ENCODE data around the gene DAP.
"Not testable (repeated sequence)": the region's sequence is repeated elsewhere in the genome, so short reads cannot be mapped to it uniquely, and the experiment has no call there.

The DAP gene

DNA sequence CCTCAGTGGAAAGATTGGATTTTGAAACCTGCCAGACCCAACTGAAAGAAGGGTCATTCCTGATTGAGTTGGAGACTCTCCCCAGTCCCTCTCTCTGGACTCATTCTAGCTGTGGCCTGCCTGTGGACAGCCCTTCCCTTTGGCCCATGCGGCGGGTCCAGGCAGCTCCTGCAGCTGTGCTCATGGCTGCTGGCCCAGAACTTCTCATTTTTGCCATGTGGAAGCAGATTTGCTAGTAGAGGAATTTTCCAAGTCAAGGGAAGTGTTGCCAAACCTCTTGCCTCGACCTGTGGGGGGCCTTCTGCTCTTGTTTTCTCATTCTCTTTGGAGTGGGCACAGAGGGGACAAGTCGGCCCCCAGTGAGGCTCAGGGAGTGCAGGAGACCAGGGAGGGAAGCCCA, 108.0 kb downstream of the DAP start:
- DNase-seq (ENCODE audit: low spot score) = no peak

DNA sequence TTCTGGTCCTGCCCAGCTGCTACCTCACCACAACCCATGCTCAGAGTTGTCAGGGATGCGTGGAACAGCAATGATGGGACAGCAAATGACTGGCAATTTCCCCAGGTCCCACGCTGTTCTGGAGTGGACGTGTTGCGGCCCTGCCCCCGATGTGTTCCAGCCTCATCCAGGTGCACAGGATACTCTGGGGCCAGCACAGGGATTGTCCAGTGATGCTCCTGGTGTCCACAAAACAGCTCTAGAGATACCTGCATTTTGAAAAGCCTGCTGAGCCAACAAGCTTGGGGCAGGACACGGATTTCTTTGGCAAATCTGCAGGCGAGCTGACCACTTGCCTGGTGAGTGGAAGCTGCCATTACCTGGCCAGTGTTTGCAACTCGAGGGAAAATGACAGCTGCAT, 108.4 kb downstream of the DAP start:
- no peak for DNase-seq (ENCODE audit: low spot score)

DNA sequence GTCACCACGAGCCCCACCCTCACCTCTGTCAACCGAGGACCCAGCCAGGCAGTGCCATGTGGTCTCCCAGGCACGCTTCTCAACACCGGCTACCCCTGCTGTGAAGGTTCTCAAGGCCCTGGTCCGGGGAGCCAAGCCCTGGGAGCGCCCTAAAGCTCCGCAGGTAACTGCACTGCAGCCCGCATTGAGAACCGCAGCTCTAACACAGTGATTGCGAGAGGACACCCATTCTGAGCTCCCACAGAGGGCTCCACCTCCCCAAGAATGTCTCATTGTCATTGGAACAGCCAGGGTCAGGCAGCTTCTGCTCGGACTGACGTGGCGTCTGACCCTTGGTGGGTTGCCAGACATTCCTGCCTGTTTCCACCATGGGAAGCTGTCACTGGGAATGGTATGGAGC, 108.9 kb downstream of the DAP start:
- no peak for DNase-seq (ENCODE audit: low spot score)

DNA sequence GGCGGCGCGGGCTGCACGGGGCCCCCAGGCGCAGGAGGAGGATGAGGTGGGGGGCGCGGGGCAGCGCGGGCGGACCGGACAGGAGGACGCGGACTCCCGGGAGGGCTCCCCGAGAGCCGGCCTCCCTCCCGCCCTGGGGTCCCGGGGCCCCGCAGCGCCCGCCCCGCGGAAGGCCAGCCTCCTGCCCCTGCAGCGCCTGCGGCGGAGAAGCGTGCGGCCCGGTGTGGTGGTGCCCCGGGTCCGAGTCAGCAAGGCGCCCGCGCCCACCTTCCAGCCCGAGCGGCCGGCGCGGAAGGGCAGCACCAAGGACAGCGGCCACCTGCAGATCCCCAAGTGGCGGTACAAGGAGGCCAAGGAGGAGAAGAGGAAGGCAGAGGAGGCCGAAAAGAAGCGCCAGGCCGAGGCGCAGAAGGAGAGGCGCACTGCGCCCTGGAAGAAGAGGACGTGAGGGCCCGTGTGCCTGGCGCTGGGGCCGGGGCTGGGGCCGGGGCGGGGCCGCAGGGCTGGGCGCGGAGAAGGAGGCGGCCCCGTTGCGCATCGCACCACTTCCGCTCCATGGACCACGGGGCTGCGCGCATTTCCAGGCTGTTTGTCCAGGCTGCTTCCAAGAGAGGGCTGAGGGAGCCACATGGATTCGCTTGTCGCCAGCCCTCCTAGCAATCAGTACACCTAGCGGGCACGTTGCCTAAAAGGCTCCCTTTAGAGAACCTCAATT, 111.2 kb downstream of the DAP start:
- DNase-seq (ENCODE audit: low spot score) = no peak

DNA sequence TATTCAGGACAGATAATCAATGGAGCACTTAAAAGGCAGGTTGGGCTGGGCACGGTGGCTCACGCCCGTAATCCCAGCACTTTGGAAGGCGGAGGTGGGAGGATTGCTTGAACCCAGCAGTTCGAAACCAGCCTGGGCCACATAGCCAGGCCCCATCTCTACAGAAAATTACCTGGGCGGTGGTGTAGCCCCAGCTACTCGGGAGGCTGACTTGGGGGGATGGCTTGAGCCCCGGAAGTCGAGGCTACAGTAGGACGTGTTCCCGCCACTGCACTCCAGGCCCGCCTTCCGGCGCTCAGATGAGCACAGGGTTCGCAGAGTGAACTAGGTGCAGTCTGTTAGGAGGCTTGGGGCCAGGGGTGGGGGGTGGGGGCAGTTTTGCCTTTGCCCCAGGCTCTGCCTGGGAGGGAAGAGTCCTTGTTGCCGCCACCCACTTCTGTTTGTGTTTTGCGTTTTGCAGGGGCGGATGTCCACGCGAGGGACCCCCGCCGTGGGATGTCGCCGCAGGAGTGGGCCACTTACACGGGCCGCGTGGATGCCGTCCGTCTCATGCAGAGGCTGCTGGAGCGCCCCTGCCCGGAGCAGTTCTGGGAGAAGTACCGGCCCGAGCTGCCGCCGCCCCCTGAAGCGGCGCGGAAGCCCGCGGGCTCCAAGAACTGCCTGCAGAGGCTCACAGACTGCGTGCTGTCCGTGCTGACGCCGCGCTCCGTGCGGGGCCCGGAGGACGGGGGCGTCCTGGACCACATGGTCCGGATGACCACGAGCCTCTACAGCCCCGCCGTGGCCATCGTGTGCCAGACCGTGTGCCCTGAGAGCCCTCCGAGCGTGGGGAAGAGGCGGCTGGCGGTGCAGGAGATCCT, 112.0 kb downstream of the DAP start:
- DNase-seq (ENCODE audit: low spot score) = no peak

DNA sequence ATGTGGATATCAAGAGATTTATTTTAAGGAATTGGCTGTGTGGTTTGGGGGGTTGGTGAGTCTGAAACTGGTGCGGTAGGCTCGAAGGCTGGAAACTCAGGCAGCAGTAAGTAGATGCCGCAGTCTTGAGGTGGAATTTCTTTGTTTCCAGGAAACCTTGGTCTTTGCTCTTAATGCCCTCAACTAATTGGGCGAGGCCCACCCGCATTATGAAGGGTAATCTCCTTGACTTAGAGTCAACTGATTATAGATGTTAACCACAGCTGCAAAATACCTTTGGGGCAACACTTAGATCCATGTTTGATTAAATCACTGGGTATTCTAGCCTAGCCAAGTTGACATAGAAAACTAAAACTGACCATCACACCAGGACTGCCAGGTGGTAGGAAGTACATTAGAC, 113.4 kb downstream of the DAP start:
- no peak for DNase-seq (ENCODE audit: low spot score)

DNA sequence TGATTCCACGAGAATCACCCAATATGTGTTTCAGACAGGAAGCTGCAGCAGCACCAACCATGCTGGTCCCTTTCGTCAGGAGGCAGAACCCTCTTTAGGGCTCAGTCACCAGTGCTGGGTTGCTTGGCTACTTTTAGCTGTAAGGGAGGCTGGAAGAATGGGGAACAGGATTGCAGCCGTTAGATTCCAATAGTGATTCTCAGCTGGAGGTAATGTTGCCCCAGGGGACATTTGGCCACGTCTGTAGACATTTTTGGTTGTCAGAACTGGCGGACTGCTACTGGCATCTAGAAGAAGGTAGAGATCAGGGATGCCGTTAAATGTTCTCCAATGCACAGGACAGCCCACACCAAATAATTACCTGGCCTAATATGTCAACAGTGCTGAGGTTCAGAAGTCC, 115.4 kb downstream of the DAP start:
- no peak for DNase-seq (ENCODE audit: low spot score)

DNA sequence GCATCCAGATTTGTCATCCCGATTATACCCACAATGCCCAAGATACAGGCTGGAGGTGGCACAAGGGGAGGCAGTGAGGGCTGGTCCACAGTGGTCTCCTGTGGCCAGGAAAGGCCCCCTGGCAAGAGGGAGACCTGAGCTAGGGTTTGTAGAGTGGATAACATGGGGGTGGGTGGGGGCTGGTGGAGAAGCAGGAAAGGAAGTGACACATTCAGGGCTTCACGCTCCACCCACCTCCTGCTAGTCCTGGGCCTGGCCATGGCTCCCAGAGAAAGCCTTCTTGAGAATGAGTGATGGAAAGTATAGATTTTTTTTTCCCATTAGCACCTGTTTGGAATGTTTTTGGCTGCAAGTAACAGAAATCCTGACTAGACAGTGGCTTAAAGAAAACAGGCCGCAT, 115.9 kb downstream of the DAP start:
- no peak for DNase-seq (ENCODE audit: low spot score)

DNA sequence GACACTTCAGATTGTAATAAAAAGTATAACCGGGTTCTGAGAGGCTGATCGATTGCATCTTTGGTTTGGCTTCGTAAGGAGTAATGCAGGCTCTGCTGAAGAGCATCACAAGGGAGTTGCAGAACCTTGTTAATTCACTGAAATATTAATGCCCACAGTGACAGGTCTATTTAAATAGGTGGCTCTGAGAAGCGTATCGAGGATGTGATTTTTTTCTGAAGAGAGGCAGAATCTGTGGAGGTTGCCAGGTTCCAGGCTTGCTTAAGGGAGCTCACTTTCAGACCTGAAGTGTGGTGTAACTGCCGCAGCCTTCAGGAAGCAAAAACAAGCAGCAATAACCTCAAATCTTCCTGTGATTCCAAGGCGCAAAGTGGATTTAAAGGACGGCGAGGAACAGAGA, 116.8 kb downstream of the DAP start:
- no peak for DNase-seq (ENCODE audit: low spot score)

DNA sequence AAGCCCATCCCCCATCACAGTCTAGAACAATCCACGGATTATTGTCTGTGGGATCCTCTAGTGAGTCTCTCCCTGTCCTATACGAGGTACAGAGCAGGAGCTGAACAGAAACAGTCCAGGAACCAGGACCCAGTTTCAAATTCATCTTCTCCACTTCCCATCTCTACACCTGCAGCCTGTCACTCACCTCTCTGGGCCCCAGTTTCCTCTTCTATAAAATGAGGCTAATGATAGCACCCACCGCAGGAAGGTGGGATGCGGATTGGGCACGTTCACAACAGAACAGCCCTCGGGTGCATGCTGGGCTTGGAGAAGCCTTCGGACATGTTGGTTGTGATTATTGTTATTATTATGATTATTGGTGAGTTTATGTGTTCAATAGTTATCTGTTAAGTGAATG, 118.7 kb downstream of the DAP start:
- no peak for DNase-seq (ENCODE audit: low spot score)

DNA sequence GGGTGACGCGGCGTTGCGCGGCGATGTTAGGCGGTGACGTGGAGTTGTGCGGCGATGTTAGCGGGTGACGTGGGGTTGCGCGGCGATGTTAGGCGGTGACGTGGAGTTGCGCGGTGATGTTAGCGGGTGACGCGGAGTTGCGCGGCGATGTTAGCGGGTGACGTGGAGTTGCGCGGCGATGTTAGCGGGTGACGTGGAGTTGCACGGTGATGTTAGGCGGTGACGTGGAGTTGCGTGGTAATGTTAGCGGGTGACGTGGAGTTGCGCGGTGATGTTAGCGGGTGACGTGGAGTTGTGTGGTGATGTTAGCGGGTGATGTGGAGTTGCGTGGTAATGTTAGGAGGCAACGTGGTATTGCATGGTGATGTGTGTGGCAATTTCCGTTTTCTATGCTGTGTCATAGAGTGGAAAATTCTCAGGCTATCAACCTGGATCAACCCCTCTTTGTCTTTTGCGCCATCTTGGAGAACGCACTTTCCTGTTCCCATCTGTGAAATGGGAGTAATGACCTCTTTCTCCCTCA, 121.1 kb downstream of the DAP start:
- DNase-seq (ENCODE audit: low spot score) = no peak

DNA sequence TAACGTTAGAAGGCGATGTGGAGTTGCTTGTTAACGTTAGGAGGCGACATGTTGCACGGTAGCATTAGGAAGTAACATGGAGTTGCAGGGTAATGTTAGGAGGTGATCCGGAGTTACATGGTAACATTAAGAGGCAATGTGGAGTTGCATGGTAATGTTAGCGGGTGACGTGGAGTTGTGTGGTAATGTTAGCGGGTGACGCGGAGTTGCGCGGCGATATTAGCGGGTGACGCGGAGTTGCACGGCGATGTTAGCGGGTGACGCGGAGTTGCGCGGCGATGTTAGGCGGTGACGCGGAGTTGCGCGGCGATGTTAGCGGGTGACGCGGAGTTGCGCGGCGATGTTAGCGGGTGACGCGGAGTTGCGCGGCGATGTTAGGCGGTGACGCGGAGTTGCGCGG, 122.3 kb downstream of the DAP start:
- not testable (repeated sequence) for DNase-seq (ENCODE audit: low spot score)

DNA sequence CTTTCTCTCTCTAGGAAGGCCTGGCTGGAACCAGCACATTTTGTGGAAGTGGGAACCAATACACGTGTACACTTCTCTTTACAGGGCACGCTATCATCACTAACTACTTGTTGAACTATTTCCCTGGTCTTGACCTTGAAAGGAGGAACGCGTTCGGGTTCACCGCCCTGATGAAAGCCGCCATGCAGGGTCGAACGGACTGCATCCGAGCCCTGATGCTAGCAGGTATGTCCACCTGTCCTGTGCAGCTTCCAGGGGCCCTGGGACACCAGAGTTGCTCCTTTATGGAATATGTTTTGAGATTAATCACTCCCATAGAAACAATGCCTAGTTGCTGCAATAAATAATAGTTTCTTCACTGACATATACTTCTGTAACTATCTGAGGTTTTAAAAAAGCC, 123.1 kb downstream of the DAP start:
- DNase-seq (ENCODE audit: low spot score) = no peak

DNA sequence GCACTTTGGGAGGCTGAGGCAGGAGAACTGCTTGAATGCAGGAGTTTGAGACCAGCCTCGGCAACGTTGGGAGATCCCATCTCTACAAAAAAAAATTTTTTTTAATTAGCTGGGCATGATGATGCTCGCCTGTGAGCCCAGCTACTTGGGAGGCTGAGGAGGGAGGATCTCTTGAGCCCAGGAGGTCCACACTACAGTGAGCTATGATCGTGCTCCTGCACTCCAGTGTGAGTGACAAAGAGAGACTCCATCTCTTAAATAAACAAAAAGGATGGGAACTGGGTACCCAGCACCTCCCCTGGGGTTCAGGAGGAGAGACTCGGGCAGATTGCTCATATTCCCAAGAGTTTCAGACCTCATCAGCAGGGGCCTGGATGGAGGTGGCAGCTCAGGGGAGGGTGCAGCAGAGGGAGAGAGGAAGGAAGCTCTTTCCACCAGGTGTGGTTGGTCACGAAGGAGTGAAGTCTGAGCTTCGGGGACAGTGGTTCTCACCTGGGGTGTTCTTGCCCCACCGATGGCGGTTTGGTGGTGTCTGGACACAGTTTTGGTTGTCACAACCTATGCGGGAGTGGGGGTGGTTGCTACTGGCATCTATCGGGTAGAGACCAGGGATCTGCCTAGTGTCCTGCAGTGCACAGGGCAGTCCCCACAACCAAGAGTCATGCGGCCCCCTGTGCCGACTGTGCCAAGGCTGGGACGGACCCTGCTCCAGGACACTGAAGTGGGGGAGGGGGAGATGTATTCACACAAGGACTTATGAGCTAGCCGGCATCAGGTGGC, 124.5 kb downstream of the DAP start:
- DNase-seq (ENCODE audit: low spot score) = no peak

DNA sequence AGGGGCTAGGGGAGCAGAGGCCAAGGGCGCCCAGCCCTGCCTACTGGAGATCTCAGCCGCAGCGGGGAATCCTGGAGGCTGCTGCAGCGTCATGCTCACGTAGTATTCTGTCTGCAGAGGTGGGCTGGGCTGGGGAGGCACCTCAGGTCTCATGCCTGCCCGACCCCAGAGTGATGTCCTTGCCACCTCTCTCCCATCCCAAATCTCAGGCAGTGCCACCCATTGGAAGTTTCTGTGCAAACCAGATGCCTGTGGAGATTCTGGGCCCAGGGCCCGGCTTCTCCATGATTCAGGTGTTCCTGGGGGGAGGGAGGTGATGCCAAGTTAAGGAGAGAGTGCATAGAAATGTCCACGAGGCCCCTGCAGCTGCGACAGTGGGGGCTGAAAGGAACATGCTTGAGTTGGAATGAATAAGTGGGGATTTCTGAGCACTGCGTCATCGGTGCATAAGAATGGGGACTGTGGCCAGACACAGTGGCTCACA, 125.1 kb downstream of the DAP start:
- no peak for DNase-seq (ENCODE audit: low spot score)

DNA sequence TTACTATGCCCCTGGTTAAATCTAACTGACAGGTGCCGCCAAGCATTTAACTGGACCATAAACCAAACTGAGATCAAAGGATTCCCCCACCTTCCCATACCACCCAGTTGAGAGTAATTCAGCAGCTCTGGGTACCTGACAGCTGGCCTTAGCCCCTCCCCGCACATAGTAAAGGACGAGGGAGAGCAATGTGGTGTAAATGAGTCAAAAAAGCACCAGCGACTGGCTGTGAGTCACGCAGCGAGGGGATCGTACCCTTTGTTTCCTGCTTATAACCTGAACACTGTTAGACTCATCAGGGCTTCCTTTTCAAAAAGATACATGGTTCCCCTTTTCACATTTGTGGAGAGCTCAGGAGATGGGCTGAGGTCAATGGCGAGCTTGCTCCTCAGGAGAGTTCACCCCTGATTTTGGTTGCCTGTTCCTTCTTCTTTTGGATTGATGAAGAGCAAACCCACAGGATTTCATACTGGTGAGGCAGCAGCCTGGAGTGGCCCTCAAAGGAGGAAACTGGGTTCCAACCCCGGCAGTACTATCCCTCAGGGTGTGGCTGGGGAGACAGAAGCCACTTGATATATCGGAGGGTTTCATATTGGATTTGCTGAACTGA, 125.7 kb downstream of the DAP start:
- no peak for DNase-seq (ENCODE audit: low spot score)

DNA sequence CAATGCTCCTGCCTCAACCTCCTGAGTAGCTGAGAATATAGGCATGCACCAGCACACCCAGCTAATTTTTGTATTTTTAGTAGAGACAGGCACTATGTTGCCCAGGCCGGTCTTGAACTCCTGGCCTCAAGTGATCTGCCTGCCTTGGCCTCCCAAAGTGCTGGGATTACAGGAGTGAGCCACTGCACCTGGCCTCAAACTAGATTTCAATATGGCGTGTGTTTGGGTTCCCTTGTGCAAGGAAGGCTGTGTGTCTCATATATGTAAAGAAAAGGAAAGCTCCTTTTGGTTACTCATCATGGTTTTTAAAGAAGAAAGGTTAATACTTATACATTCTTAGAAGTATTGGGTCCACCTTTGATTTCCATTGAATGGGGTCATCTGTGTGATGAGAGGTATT, 126.5 kb downstream of the DAP start:
- DNase-seq (ENCODE audit: low spot score) = no peak

DNA sequence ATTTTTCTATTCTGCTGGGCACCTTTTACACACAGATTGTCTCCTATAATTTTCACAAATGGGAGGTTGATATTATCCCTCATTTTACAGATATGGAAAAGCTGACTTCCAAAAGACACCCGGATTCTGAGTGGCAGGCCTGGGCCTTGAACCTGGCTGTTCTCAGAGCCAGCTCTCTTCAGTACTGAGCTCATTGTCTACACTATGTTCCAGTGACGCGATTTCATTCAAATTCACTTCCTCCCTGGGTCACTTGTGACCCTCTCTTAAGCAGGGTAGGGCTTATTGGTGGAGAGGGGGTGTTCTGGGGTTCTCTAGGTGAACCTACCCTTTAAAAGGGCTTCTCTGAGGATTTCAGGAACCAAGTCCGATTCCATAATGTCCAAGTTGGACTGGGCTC, 127.0 kb downstream of the DAP start:
- no peak for DNase-seq (ENCODE audit: low spot score)

DNA sequence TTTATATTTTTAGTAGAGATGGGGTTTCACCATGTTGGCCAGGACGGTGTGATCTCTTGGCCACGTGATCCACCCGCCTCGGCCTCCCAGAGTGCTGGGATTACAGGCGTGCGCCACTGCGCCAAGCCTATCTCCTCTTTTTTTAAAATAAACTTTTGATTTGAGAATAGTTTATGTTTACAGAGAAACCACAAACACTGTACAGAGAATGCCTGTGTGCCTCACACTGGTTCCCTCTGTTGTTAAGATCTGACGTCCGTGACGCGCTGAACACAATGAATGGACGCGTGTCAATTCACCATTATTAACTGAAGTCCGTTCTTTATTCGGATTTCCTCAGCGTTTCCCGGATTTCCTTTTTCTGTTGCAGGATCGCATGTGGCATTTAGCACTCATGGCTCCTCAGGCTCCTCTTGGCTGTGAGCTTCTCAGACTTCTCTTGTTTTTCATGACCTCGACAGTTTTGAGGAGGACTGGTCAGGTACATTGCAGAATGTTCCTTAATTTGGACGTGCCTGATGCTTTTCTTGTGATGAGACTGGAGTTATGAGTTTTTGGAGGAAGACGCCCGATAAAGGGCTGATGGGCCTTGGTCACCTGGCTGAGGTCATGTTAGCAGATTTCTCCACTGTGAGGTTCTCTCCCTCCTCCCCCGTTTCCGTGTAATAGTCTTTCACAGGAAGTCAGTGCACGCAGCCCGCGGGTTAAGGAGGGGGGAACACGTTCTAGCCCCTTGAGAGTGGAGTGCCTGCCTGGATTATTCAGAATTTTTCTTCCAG, 127.6 kb downstream of the DAP start:
- no peak for DNase-seq (ENCODE audit: low spot score)

DNA sequence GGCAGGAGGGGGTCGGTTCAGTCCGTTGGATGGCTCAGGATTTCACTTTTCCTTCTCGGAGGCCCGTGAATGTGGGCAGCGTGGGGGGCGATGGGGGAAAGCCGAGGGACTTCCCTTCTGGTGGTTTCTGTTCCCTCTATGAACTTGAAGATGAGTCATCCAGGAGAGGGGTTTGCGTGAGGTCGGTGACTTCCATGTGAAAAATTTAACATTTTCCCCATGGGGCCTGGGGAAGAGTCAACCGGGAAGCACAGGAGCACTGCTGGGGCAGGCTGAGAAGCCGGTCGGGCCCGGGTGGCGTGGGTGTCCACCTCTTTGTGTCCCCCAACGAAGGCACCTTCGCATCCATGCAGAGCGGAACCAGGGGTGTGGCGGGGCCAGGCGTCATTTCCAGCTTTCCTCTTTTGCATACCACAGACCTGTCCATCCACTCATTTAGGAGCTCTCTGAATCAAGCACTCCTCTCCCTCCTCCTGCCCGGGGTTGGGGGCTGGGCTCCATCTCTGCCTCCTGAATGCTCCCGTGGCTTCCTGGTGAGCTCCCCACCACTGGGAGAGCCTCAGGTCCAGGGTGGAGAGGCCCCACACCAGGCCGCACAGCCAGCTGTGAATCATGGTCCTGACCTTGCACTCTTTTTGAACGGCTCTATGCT, 128.8 kb downstream of the DAP start:
- no peak for DNase-seq (ENCODE audit: low spot score)

All from COLO829 (cell line).